Neutrophil (primary cell): Measurements from ENCODE around the gene PTPRZ1.

ENCODE experiments used
- H3K27ac ChIP-seq: fragments of 200-600 bp; sonication (generic); 2 replicates; pipeline ENCODE4 v1.5.1; 2016; ENCODE audit warnings: mild to moderate bottlenecking, moderate library complexity
- H3K27me3 ChIP-seq: fragments of 200-600 bp; sonication (generic); 2 replicates; pipeline ENCODE4 v1.6.0; 2016; ENCODE audit warnings: mild to moderate bottlenecking
- H3K36me3 ChIP-seq: fragments of 200-600 bp; sonication (generic); 2 replicates; pipeline ENCODE4 v1.5.1; 2017
- H3K4me1 ChIP-seq, 2 experiments: fragments of 200-600 bp in 1 of 2; sonication (generic) in 1 of 2; 1 replicate in 1 of 2; 2 replicates in 1 of 2; pipeline versions ENCODE4 v1.5.1 to v1.6.1; 2013 to 2016; ENCODE audit warnings: low read depth in 1 of 2, low read length in 1 of 2, mild to moderate bottlenecking in 1 of 2, moderate library complexity in 1 of 2; ENCODE audit not compliant: control insufficient read depth in 1 of 2, insufficient read depth in 1 of 2
- H3K4me3 ChIP-seq, 2 experiments: fragments of 200-600 bp in 1 of 2; sonication (generic) in 1 of 2; 1 replicate in 1 of 2; 2 replicates in 1 of 2; pipeline ENCODE4 v1.5.1; 2013 to 2016; ENCODE audit warnings: low read depth in 1 of 2, low read length in 1 of 2, mild to moderate bottlenecking in 1 of 2, moderate library complexity in 1 of 2
- H3K9me3 ChIP-seq: fragments of 200-600 bp; sonication (generic); 2 replicates; pipeline ENCODE4 v1.5.1; 2016
- CTCF ChIP-seq: fragments of 200-600 bp; sonication (generic); IDR thresholded peaks from 2 replicates; pipeline ENCODE4 v1.5.1; 2016; ENCODE audit warnings: antibody characterized with exemption

The PTPRZ1 gene

GRCh38 chr7:121872831-121873288, at the start of gene PTPRZ1:
TSS of gene PTPRZ1 (plus strand) at chr7:121873161. CDS start at chr7:121873500, 339 bp downstream.
- H3K36me3 ChIP-seq = no peaks in the 10 kb centered on the region
- TF ChIP-seq CTCF = no peak
- peaks cover 57% of the 10 kb centered on the region for H3K27me3 ChIP-seq
- H3K9me3 ChIP-seq = no peaks in the 10 kb centered on the region
- H3K4me3 ChIP-seq = no peak within 1 kb of the TSS
- no peak within 1 kb of the TSS for H3K27ac ChIP-seq
- H3K4me1 ChIP-seq = no peaks in the 10 kb centered on the region

- no peak for TF ChIP-seq CTCF
- no peak overlapping the region for H3K27ac ChIP-seq
- no peaks in the 10 kb centered on the region for H3K9me3 ChIP-seq
- H3K4me3 ChIP-seq = no peak overlapping the region
- H3K36me3 ChIP-seq = no peaks in the 10 kb centered on the region
- H3K27me3 ChIP-seq = no peaks in the 10 kb centered on the region
- no peaks in the 10 kb centered on the region for H3K4me1 ChIP-seq
Observed at GRCh38 chr7:121824276-121824675, 48.7 kb upstream of the PTPRZ1 start.

- H3K27ac ChIP-seq = no peak overlapping the region
- H3K36me3 ChIP-seq = no peaks in the 10 kb centered on the region
- H3K9me3 ChIP-seq = no peaks in the 10 kb centered on the region
- H3K27me3 ChIP-seq = no peaks in the 10 kb centered on the region
- TF ChIP-seq CTCF = no peak
- H3K4me1 ChIP-seq = no peaks in the 10 kb centered on the region
- H3K4me3 ChIP-seq = no peak overlapping the region
Observed at GRCh38 chr7:121831351-121831750, 41.6 kb upstream of the PTPRZ1 start.

- Histone ChIP-seq H3K9me3 (no peaks in the 10 kb centered on the region), H3K4me1 (no peaks in the 10 kb centered on the region), H3K4me3 (no peak overlapping the region), H3K27me3 (no peaks in the 10 kb centered on the region), H3K36me3 (no peaks in the 10 kb centered on the region), H3K27ac (no peak overlapping the region)
- no peak for TF ChIP-seq CTCF
Observed at GRCh38 chr7:121831801-121832200, 41.2 kb upstream of the PTPRZ1 start.

GRCh38 chr7:121832347-121832746, 40.6 kb upstream of the PTPRZ1 start:
- no peak for TF ChIP-seq CTCF
- no peaks in the 10 kb centered on the region for H3K27me3 ChIP-seq
- H3K9me3 ChIP-seq = no peaks in the 10 kb centered on the region
- no peaks in the 10 kb centered on the region for H3K36me3 ChIP-seq
- H3K4me1 ChIP-seq = no peaks in the 10 kb centered on the region
- no peak overlapping the region for H3K27ac ChIP-seq
- no peak overlapping the region for H3K4me3 ChIP-seq

- Histone ChIP-seq H3K9me3 (no peaks in the 10 kb centered on the region), H3K4me1 (no peaks in the 10 kb centered on the region), H3K27ac (no peak overlapping the region), H3K4me3 (no peak overlapping the region), H3K36me3 (no peaks in the 10 kb centered on the region), H3K27me3 (no peaks in the 10 kb centered on the region)
- TF ChIP-seq CTCF = no peak
Observed at GRCh38 chr7:121833991-121834390, 39.0 kb upstream of the PTPRZ1 start.
